Endothelial cell of umbilical vein (primary cell): ENCODE data around the gene MGME1. TPM values are rescaled to one million over a fixed set of nuclear protein-coding genes. Genes with fewer than 3 reads are reported as not detected.

Source experiments
- BruUV-seq: library from RNA; stranded (reverse); fragments of 400-500 nt; replicated peaks from 2 replicates; lab custom pipeline; 2021; lab: Mats Ljungman, UMichigan
- CTCF ChIA-PET: fragments of 300-600, 350-600 bp; sonication (Branson Sonifier 250); formaldehyde crosslinking; loops from one replicate; lab custom pipeline; 2021; ENCODE audit warnings: antibody characterized with exemption, inconsistent platforms; lab: Charles Lee
- POLR2A ChIA-PET: fragments of 300-600, 350-600 bp; sonication (Branson Sonifier 250); formaldehyde crosslinking; loops from one replicate; lab custom pipeline; 2021; ENCODE audit warnings: antibody characterized with exemption, inconsistent platforms; lab: Charles Lee
- DNase-seq: peaks from one replicate; pipeline ENCODE4 v3.0.0-alpha.2; 2011; ENCODE audit warnings: low read depth, low spot score
- FAIRE-seq: peaks from 2 replicates; lab custom pipeline; 2011; peaks lifted over from hg19 to GRCh38; lab: Jason Lieb, UNC
- H2AFZ ChIP-seq: 2 replicates; pipeline ENCODE4 v1.6.0; 2012; ENCODE audit warnings: low read depth, low read length, control low read depth, inconsistent platforms
- H3K27ac ChIP-seq: 2 replicates; pipeline ENCODE4 v1.5.1; 2011; ENCODE audit warnings: low read depth, mild to moderate bottlenecking, control low read depth, low read length, moderate library complexity; ENCODE audit not compliant: insufficient read depth
- H3K27me3 ChIP-seq, 2 experiments: 2 replicates each; pipeline versions ENCODE4 v1.6.0 to v1.6.1; 2011; ENCODE audit warnings: low read length in 2 of 2, mixed read lengths in 1 of 2; ENCODE audit not compliant: control insufficient read depth in 2 of 2, insufficient read depth in 2 of 2
- H3K36me3 ChIP-seq, 2 experiments: 2 replicates in 1 of 2; 3 replicates in 1 of 2; pipeline ENCODE4 v1.5.1; 2011; ENCODE audit warnings: low read length in 2 of 2, mild to moderate bottlenecking in 1 of 2, moderate library complexity in 1 of 2; ENCODE audit not compliant: control insufficient read depth in 2 of 2, insufficient read depth in 2 of 2; ENCODE audit errors: extremely low read depth in 1 of 2
- H3K4me1 ChIP-seq: 3 replicates; pipeline ENCODE4 v1.5.1; 2011; ENCODE audit warnings: mild to moderate bottlenecking, low read length; ENCODE audit not compliant: control insufficient read depth, insufficient read depth; ENCODE audit errors: extremely low read depth
- H3K4me2 ChIP-seq: 2 replicates; pipeline ENCODE4 v1.6.1; 2011; ENCODE audit warnings: low read length, control low read depth, mixed read lengths; ENCODE audit not compliant: insufficient read depth
- H3K4me3 ChIP-seq, 3 experiments: fragments of 200-600 bp in 1 of 3; sonication (generic), shearing (Covaris generic) in 1 of 3; replicated peaks in 1 of 3; 2 replicates each; pipeline ENCODE4 v1.5.1; 2011 to 2016; ENCODE audit warnings: control low read depth in 3 of 3, low read length in 3 of 3, mild to moderate bottlenecking in 2 of 3, inconsistent platforms in 1 of 3, low read depth in 1 of 3, moderate library complexity in 1 of 3; ENCODE audit not compliant: insufficient read depth in 1 of 3
- H3K79me2 ChIP-seq: 2 replicates; pipeline ENCODE4 v1.6.0; 2012; ENCODE audit warnings: low read length, inconsistent platforms; ENCODE audit not compliant: control insufficient read depth, insufficient read depth
- H3K9ac ChIP-seq: replicated peaks from 2 replicates; pipeline ENCODE3; 2011; ENCODE audit warnings: low read length, control low read depth; ENCODE audit not compliant: insufficient read depth; ENCODE audit errors: extremely low read depth
- H3K9me1 ChIP-seq: replicated peaks from 3 replicates; pipeline ENCODE4 v1.6.0; 2011; ENCODE audit warnings: mild to moderate bottlenecking, low read length; ENCODE audit not compliant: control insufficient read depth, insufficient read depth; ENCODE audit errors: extremely low read depth
- H3K9me3 ChIP-seq: replicated peaks from 2 replicates; pipeline ENCODE4 v1.5.1; 2012; ENCODE audit warnings: low read length, inconsistent platforms; ENCODE audit not compliant: control insufficient read depth, insufficient read depth
- H4K20me1 ChIP-seq: replicated peaks from 2 replicates; pipeline ENCODE3; 2011; ENCODE audit warnings: mild to moderate bottlenecking, low read length; ENCODE audit not compliant: control insufficient read depth, insufficient read depth; ENCODE audit errors: extremely low read depth
- CTCF ChIP-seq, 2 donors: IDR thresholded peaks; 1 replicate in 1 of 2; 2 replicates in 1 of 2; pipeline ENCODE4 v1.5.1; 2011; ENCODE audit warnings: low read length in 2 of 2, mild to moderate bottlenecking in 2 of 2, moderate library complexity in 2 of 2, control low read depth in 1 of 2, inconsistent platforms in 1 of 2, low read depth in 1 of 2; ENCODE audit not compliant: insufficient read depth in 1 of 2; ENCODE audit errors: extremely low read depth in 1 of 2
- GATA2 ChIP-seq: IDR thresholded peaks from 2 replicates; pipeline ENCODE4 v1.7.0; 2011; ENCODE audit warnings: low read depth, mild to moderate bottlenecking, moderate library complexity, mixed read lengths, low read length; ENCODE audit not compliant: insufficient read length, insufficient read depth
- POLR2A ChIP-seq: IDR thresholded peaks from 2 replicates; pipeline ENCODE4 v1.6.1; 2012; ENCODE audit warnings: low read depth, mild to moderate bottlenecking, control low read depth, low read length
- dilution Hi-C: fragments of 300-500 bp; cut with MboI; formaldehyde crosslinking; loops from one replicate; pipeline ENCODE4 v1.15.0; 2019; ENCODE audit warnings: low sequenced_read_pairs; ENCODE audit not compliant: extremely low pct_ligation_motif_present
- intact Hi-C: fragments of 100-400 bp; cut with micrococcal nuclease; formaldehyde crosslinking; loops from one replicate; pipeline ENCODE4 v1.10.0; 2022
- polyA plus RNA-seq, 4 experiments: library from polyadenylated mRNA; depleted of rRNA in 3 of 4; stranded (reverse) in 3 of 4; unstranded in 1 of 4; fragments of >200 nt; gene quantifications; 2 replicates each; pipeline versions ENCODE4 v1.2.1 to v1.2.3, GENCODE V29; 2011 to 2012; ENCODE audit warnings: missing spikeins in 1 of 4
- total RNA-seq: library from RNA; stranded (reverse); gene quantifications from 2 replicates; pipeline ENCODE4 v1.2.3, GENCODE V29; 2021

MGME1 gene
- total and polyA plus RNA-seq, 2 donors (not counting 3 experiments of a cell fraction or from before 2014, with no cell fraction given): 8.9 to 26.2 TPM

GRCh38 chr20:17958373-17959256 is 10.2 kb upstream of the MGME1 start:
- no TSS peak for BruUV-seq
- H3K79me2 ChIP-seq: peaks cover 100% of the 10 kb centered on the region
- TF ChIP-seq POLR2A: peak; percentile 19
- peak; percentile 7 for TF ChIP-seq GATA2
- TF ChIP-seq CTCF (IDR thresholded peaks at IDR 0.05; ENCODE audit: extremely low read depth in 1 of 2, insufficient read depth in 1 of 2, low read depth in 1 of 2, low read length in 2 of 2): no peak
- H3K9ac ChIP-seq: no peak overlapping the region
- no peaks in the 10 kb centered on the region for H4K20me1 ChIP-seq
- H3K4me1 ChIP-seq: peaks cover 49% of the 10 kb centered on the region
- no peaks in the 10 kb centered on the region for H3K9me3 ChIP-seq
- intact Hi-C loops (loop anchor here (1.0 to 5.0 kb wide), 3 partner anchors 9 to 319 kb away; no protein-coding TSS in a partner anchor), dilution Hi-C loops (no loop called here)
- FAIRE-seq (peak; percentile 76), DNase-seq (peak; percentile 75)
- H3K27me3 ChIP-seq: no peaks in the 10 kb centered on the region
- no peak overlapping the region for H2AFZ ChIP-seq
- no peak overlapping the region for H3K4me3 ChIP-seq
- CTCF ChIA-PET: interaction anchor here (0.8 to 6.0 kb wide), 18 partner anchors 10 to 454 kb away, joined by 3 to 93 read pairs (median 5); partner anchors contain the start of genes MGME1 and SNX5
- H3K27ac ChIP-seq: no peak overlapping the region
- H3K9me1 ChIP-seq: no peaks in the 10 kb centered on the region
- POLR2A ChIA-PET: interaction anchor here (1.3 kb wide), 1 partner anchor 9 kb away, joined by 5 read pairs; the partner anchor contains the start of gene SNX5
- peak overlapping the region; percentile 53 for H3K4me2 ChIP-seq
- peaks cover 15 to 18% of the 10 kb centered on the region in 2 experiments for H3K36me3 ChIP-seq
